SK-N-SH (cell line): Measurements from ENCODE around the gene MAP4K3.

Experiments used
- CTCF ChIP-seq: fragments of 200-600 bp; sonication (generic); IDR thresholded peaks from 2 replicates; pipeline ENCODE4 v1.6.1; 2017; ENCODE audit warnings: antibody characterized with exemption, mild to moderate bottlenecking, moderate library complexity
- MAX ChIP-seq: IDR thresholded peaks from 2 replicates; pipeline ENCODE4 v1.4.0; 2012; ENCODE audit warnings: low read depth
- MEF2A ChIP-seq: IDR thresholded peaks from 2 replicates; pipeline ENCODE4 v1.4.0; 2012; ENCODE audit warnings: low read depth, borderline replicate concordance
- POLR2AphosphoS5 ChIP-seq: IDR thresholded peaks from 2 replicates; pipeline ENCODE4 v1.6.1; 2012; ENCODE audit warnings: low read depth, low read length
- RFX5 ChIP-seq: IDR thresholded peaks from 2 replicates; pipeline ENCODE4 v1.6.1; 2012; ENCODE audit warnings: mild to moderate bottlenecking, improper control_type of control experiment, low read length
- TCF12 ChIP-seq: IDR thresholded peaks from 2 replicates; pipeline ENCODE4 v1.4.0; 2012
- TEAD4 ChIP-seq: IDR thresholded peaks from 2 replicates; pipeline ENCODE4 v1.4.0; 2012; ENCODE audit warnings: mild to moderate bottlenecking, borderline replicate concordance; ENCODE audit not compliant: insufficient read depth

- no peak for TF ChIP-seq CTCF
- TF ChIP-seq MEF2A: no peak
- no peak for TF ChIP-seq RFX5
- TF ChIP-seq TCF12: no peak
- no peak for TF ChIP-seq MAX
- no peak for TF ChIP-seq TEAD4
- no peak for TF ChIP-seq POLR2AphosphoS5
Measured at GRCh38 chr2:39407516-39408296, 29.4 kb downstream of the MAP4K3 start.
